ENCODE results near the gene SLC34A1.
A peak's percentile ranks its signal among the peaks of the same experiment; 100 is the strongest.

Gene SLC34A1

DNA sequence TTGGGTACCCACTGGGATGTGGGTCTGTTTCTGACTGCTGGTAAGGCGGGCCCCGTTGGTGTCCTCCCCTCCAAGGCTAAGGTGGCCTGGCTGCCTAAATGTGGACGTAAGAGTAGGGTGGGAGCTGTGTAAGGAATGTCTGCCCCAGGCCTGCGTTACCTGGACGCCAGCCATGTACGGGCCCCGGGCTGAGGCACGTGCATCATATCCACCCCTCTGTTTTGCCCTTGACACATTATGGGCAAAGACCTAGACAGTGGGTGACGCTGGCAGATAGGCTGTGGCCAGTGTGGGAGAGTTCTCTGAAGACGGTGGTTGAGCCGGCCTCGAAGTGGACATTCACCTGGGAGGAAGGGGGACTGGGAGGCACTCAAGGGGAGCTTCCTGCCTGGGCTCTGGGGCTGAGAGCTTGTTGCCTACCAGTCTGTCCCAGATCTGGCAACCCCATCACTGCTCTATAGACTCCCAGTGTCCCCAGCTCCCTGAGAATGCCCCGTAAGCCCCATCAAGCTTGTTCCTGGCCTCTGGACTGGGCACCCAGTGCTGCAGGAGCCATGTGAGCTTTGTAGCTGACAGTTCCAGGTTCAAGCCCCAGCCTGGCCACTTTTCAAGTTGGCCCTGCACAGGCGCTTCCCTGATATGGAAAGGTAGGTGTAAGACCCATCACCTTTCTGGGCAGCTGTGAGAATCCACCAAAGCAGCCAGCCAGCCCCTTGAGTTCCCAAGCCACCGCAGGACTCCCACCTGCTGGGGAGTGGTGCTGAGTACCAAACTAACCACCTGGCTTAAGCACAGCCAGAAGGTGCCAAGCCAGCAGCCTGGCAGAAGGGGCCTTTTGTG, 59.1 kb downstream of the SLC34A1 start:
- DNase-seq = no peak
- no peaks in the 10 kb centered on the region for H3K79me2 ChIP-seq (ENCODE audit: low read length)
- no peak for TF ChIP-seq EZH2phosphoT487 (IDR thresholded peaks at IDR 0.05; ENCODE audit: low read length)
- TF ChIP-seq CTCF (IDR thresholded peaks at IDR 0.05; ENCODE audit: low read length) = no peak
- no peak for TF ChIP-seq EZH2 (optimal IDR thresholded peaks at IDR 0.05; ENCODE audit: low read depth, low read length)
- no peak overlapping the region for H3K9ac ChIP-seq (ENCODE audit: low read length)
- H3K27me3 ChIP-seq (replicated peaks; ENCODE audit: insufficient read depth, low read length) = no peaks in the 10 kb centered on the region
- no peak overlapping the region for H2AFZ ChIP-seq (ENCODE audit: low read length)
- H3K27ac ChIP-seq (ENCODE audit: low read length) = peak overlapping the region; percentile 59; the same call in 1 of the 2 replicates
- no peaks in the 10 kb centered on the region for H4K20me1 ChIP-seq (ENCODE audit: insufficient read depth, low read length)
- no peaks in the 10 kb centered on the region for H3K9me2 ChIP-seq (replicated peaks; ENCODE audit: insufficient read depth, low read length)
- H3K9me3 ChIP-seq (replicated peaks; ENCODE audit: insufficient read depth, low read length) = no peaks in the 10 kb centered on the region
- H3K36me3 ChIP-seq (replicated peaks; ENCODE audit: insufficient read depth, low read length) = no peaks in the 10 kb centered on the region
- H3K4me2 ChIP-seq (ENCODE audit: low read depth, low read length) = no peak overlapping the region
- peaks cover 36% of the 10 kb centered on the region for H3F3A ChIP-seq (ENCODE audit: insufficient read depth, low read length)
- H3K4me3 ChIP-seq (ENCODE audit: low read length) = no peak overlapping the region
- peaks cover 36% of the 10 kb centered on the region for H3K4me1 ChIP-seq (ENCODE audit: low read length)

GRCh38 chr5:177444106-177445051, 60.1 kb downstream of the SLC34A1 start:
- peaks cover 36% of the 10 kb centered on the region for H3K4me1 ChIP-seq (ENCODE audit: low read length)
- no peaks in the 10 kb centered on the region for H3K9me2 ChIP-seq (replicated peaks; ENCODE audit: insufficient read depth, low read length)
- H3K9me3 ChIP-seq (replicated peaks; ENCODE audit: insufficient read depth, low read length) = no peaks in the 10 kb centered on the region
- H3K9ac ChIP-seq (ENCODE audit: low read length) = peak overlapping the region; percentile 83; the same call in 1 of the 2 replicates
- no peaks in the 10 kb centered on the region for H3K36me3 ChIP-seq (replicated peaks; ENCODE audit: insufficient read depth, low read length)
- peak overlapping the region; percentile 59; the same call in 1 of the 2 replicates for H3K27ac ChIP-seq (ENCODE audit: low read length)
- peak; percentile 32 for DNase-seq
- H3K79me2 ChIP-seq (ENCODE audit: low read length) = no peaks in the 10 kb centered on the region
- no peak overlapping the region for H2AFZ ChIP-seq (ENCODE audit: low read length)
- H4K20me1 ChIP-seq (ENCODE audit: insufficient read depth, low read length) = no peaks in the 10 kb centered on the region
- peak overlapping the region; percentile 99; the same call in 1 of the 2 replicates for H3K4me2 ChIP-seq (ENCODE audit: low read depth, low read length)
- no peaks in the 10 kb centered on the region for H3K27me3 ChIP-seq (replicated peaks; ENCODE audit: insufficient read depth, low read length)
- no peak overlapping the region for H3K4me3 ChIP-seq (ENCODE audit: low read length)
- H3F3A ChIP-seq (ENCODE audit: insufficient read depth, low read length) = peaks cover 36% of the 10 kb centered on the region
- TF ChIP-seq EZH2 (optimal IDR thresholded peaks at IDR 0.05; ENCODE audit: low read depth, low read length) (no peak), CTCF (IDR thresholded peaks at IDR 0.05; ENCODE audit: low read length) (no peak), EZH2phosphoT487 (IDR thresholded peaks at IDR 0.05; ENCODE audit: low read length) (no peak)

- Histone ChIP-seq H3K9ac (ENCODE audit: low read length) (peak overlapping the region; percentile 83; the same call in 1 of the 2 replicates), H3K4me1 (ENCODE audit: low read length) (peaks cover 36% of the 10 kb centered on the region), H2AFZ (ENCODE audit: low read length) (no peak overlapping the region), H3K9me2 (replicated peaks; ENCODE audit: insufficient read depth, low read length) (no peaks in the 10 kb centered on the region), H3K36me3 (replicated peaks; ENCODE audit: insufficient read depth, low read length) (no peaks in the 10 kb centered on the region), H3K27ac (ENCODE audit: low read length) (peak overlapping the region; percentile 59), H3K4me2 (ENCODE audit: low read depth, low read length) (peak overlapping the region; percentile 99), H3K4me3 (ENCODE audit: low read length) (peak overlapping the region; percentile 70), H3K9me3 (replicated peaks; ENCODE audit: insufficient read depth, low read length) (no peaks in the 10 kb centered on the region), H3K27me3 (replicated peaks; ENCODE audit: insufficient read depth, low read length) (no peaks in the 10 kb centered on the region), H4K20me1 (ENCODE audit: insufficient read depth, low read length) (no peaks in the 10 kb centered on the region), H3K79me2 (ENCODE audit: low read length) (no peaks in the 10 kb centered on the region), H3F3A (ENCODE audit: insufficient read depth, low read length) (peaks cover 36% of the 10 kb centered on the region)
- TF ChIP-seq CTCF (IDR thresholded peaks at IDR 0.05; ENCODE audit: low read length) (no peak), EZH2 (optimal IDR thresholded peaks at IDR 0.05; ENCODE audit: low read depth, low read length) (no peak), EZH2phosphoT487 (IDR thresholded peaks at IDR 0.05; ENCODE audit: low read length) (no peak)
- DNase-seq = peak; percentile 38
Observed at GRCh38 chr5:177445052-177445916, 61.0 kb downstream of the SLC34A1 start.

All from MM.1S (cell line).